Ureter (tissue), 1 donor: ENCODE results near the gene WDR82. TPM values are rescaled to one million over a fixed set of nuclear protein-coding genes. Genes with fewer than 3 reads are reported as not detected.

Experiments
- DNase-seq: peaks from one replicate; pipeline ENCODE4 v3.0.0-alpha.2; 2020; ENCODE audit warnings: low spot score
- total RNA-seq: library from RNA; stranded (reverse); gene quantifications from one replicate; pipeline ENCODE4 v1.2.4, GENCODE V29; 2023
- donor health status: DM: yes; HTN: yes; CAD: no.

WDR82 gene
- total RNA-seq, 1 donor from 2014 or later = 81.6 TPM

- DNase-seq = no peak
Observed at GRCh38 chr3:52308308-52308707, 29.9 kb upstream of the WDR82 start.

GRCh38 chr3:52306978-52307377 lies 28.5 kb upstream of the WDR82 start:
- no peak for DNase-seq

DNA sequence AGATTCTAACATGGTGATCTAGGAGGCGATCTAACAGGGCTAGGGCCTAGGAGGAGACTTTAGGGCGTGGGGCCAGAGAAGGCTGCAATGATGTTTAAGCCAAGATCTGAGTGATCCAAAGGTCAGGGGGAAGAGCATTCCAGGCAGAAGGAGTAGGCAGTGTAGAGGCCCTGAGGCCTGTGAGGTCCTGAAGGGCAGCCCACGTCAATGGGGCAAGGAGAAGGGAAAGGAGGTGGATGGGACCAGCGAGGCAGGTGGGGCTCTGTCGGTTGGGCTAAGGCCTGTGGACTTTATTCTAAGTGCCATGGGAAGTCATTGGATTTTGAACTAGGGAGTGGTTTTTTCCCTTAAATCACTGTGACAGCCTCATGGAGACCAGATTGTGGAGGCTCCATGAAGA lies 27.5 kb upstream of the WDR82 start:
- no peak for DNase-seq

GRCh38 chr3:52303811-52304210 lies 25.4 kb upstream of the WDR82 start:
- DNase-seq = no peak

DNA sequence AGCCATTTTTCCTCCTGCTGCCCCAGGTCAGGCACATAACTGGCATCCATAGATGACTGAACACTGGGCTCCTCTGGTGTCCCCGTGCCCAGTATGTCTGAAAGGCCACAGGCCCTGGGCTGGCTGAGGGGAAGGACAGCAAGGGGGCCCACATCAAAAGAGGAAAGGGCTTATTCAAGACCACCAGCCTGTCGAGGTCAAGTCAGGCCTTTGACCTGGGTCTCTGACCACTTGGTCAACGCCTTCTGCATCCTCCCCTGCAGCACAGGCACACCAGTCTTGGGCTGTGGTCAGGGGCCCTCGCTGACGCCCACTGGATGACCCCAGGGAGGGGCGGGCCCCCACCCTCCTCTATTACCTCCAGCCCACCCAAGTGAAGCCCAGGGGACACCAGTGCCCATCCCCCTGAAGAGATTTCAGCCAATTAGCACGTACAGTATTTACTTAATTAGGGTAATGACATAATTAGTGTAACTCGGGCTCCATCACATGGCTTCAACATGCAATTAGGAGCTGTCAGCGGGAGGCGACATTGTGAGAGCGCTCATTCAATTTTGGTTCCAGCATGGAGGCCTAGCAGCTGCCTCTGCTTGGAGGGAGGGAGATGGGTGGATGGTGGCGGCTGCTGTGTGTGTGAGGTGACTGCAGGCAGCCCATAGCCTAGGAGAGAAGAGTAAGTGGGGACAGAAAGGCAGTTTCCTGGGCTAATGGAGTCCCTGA lies 24.1 kb upstream of the WDR82 start:
- no peak for DNase-seq

DNA sequence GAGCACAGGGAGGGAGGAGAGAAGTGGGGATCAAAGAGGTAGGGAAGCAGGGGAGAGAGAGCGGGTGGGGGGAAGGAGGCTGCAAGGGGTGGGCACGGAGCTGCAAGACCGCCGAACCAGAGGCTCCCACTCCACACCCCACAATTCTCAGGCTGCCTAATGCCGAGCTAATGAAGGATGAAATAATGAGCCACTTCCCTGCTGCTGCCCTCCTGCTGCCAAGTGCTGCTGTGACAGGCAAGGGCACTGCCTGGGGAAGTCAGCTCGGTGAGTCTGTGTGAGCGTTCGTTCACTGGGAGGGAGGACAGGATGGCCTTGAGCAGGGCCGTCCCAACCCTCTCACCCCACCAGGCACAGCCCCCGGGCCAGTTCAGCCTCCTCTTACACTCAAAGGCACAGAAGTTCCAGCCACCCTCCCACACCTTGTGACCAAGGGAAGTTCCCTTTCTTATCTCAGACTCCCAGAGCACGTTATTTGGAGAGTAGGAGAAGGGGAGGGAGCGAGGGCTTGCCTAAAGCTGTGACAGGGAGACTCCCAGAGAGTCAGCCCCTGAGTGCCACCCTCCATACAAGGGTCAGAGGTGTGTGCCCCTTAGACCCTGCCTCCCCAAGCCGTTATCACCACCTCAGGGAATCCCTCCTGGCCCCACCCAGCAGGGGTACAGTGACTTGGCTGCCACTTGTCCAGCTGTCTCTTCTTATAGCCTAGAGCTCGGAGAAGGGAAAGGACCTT lies 21.6 kb upstream of the WDR82 start:
- DNase-seq = no peak

DNA sequence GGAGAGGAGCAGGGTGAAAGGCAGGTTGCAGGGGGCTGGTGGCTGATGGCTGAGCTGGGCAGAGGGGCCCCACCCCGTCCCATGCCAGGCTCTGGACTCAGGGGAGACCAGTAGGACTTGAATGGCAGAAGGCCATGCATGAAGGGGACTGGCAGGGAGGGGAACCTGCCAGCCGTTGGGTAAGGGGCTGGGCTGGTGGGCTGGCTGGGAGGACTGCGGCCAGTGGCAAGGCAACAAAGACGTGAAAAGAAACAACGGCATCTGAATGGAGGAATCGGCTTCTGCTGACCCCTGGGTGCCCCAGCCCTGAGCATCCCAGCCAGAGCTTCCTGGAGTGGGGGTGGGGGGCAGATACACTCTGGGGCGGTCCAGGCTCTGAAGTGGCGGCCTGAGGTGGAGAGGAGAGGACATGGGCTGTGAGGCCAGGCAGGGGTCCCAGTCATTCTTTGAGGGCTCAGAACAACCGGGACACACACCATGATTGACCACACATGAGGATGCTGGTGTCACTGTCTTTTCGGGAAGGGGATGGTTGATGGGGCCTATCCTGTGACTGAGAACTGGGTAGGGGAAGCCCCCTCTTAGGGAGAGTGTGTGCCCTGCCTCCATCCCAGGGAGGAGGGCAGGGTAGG lies 20.9 kb upstream of the WDR82 start:
- no peak for DNase-seq

GRCh38 chr3:52298149-52299098 lies 20.0 kb upstream of the WDR82 start:
- no peak for DNase-seq

DNA sequence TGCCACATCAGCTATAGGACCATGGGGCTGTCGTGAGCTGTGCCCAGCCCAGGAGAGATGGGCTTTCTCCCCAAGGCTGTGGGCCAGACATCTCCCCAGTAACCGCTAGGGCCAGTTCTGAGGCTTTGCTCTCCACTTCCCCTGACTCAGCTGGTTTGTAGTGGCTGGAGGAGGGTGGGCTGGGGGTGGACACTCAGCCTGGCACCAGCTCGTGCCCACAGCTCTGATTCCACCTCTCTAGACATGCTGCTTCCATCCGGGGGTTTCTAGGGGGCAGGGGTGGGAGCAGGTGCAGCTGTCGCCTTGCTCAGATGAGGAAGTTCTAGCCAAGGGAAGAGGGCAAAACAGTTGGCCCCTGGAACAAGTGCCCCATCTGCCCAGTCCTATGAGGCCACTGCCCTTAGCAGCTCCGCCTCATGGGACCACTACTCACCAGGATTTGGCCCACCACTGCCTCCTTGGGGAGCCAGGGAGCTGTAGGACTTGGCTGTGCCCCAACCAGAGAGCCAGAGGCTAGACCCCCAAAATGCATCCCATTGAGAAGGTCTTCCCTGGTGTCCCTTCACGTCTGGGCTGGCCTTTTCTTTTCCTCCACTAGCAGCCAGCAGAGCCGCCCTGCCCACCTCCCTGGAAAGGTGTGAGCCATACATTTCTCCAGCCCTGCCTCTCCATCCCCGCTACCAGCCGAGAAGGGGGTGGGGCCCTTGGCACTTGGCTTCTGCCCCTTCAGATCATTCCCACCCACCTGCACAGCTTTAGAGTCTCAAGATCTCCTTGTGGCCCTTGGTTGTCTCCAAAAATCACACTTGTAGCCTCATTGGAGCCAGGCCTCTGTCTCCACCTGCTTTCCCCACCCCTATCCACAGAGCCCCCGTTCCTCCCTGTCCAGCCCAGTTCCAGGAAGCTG lies 19.0 kb upstream of the WDR82 start:
- DNase-seq = no peak

GRCh38 chr3:52295671-52296208 lies 17.3 kb upstream of the WDR82 start:
- no peak for DNase-seq

DNA sequence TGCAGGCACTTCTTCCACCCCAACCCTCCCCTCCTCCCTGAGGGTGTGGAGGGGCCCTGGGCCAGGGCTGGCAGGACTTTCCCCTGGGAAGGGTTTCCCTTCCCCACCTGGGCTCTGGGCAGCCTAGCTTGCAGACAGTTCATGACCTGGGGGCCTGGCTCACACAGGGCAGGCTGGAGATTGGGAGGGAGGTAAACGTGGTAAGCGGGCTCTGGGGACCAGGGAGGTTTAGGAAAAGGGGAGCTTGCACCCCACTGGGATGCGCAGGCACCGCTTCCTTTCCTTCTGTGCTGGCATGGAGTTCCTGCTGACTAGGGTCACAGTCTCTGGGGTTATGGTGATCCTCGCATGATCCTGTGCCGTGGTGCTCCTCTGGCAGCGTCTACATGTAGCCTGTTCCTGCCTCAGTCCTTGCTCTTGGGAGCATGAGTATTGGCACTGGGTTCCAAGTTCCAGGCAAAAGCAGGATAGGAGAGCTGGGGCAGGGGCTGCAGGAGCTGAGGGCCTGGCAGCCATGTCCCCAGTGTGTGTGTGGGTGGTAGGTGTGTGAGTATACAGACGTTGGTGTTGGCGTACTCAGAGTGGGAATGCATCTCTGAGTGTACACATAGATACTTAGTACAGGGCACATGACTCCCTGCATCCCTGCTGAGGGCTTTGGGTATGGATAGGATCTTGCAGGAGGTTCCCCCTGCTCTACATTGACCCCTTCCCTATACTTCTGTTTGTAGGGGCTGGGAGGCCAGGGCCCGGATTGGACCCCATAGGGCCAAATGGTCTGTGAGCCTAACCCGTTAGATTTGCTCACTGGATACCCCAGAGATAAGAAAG lies 16.1 kb upstream of the WDR82 start:
- no peak for DNase-seq

DNA sequence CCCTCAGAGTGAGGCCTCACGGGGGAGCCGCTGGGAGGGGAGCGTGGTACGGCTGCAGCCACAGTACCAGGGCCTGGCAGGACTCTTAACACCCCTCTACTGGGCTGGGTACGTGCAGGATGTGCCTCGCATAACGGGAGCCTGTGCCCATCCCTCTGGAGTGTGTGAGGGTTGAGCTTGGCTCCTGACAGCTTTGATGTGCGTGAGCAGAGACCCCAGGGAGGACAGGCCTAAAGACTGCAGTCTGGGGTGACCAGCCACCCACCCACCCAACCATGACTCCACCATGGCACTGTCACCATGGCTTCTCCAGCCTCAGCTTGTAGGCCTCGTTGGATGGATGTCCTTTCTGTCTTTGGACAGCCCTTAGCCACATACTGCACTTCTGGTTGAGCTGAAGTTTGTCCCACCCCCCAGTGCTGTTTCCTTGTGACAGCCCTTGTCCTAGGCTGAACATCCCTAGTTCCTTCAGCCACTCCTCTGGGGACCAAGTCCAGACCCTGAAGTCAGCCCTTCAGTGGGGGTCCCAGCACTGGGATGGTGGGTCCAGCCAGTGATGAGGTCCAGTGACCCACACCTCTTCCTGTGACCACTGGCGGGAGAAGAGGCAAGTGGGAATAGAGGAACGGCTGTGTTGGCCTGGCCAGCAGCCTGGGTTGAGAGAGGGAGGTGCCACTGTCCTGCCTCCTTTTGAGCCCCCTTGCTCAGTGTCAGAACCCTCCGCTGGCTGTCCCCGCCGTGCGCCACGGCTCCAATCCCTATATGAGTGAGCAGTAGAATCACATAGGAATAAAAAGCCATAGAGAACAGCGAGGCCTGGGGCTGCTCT lies 15.3 kb upstream of the WDR82 start:
- DNase-seq = no peak

GRCh38 chr3:52292247-52293065 lies 14.0 kb upstream of the WDR82 start:
- no peak for DNase-seq

DNA sequence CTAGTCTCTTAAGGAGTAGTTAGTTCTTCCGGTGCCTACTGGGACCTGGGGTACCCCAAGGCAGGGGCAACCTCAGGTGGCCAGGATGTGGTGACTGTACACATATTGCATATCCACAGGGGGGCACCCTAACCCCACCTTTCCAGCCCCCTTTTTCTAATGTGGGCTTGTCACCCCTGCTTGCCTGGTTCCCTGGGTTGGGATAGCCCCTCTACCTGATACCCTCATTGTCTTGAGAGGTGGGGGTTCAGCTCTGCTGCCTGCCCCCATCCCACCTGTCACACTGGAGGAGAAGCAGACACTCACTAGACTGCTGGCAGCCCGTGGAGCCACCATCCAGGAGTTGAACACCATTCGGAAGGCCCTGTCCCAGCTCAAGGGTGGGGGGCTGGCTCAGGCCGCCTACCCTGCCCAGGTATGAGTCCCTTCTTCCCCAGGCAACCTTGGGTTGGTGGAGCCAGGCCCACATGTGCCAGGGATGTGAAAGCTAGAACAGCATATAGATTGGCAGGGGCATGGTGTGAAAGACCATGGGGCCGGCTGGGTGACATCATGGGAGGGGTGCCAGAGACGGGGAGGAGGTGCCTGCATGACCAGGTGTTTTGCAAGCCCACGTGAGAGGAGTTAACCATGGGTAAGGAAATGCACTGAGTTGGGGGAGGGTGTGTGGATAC lies 13.2 kb upstream of the WDR82 start:
- DNase-seq = no peak

DNA sequence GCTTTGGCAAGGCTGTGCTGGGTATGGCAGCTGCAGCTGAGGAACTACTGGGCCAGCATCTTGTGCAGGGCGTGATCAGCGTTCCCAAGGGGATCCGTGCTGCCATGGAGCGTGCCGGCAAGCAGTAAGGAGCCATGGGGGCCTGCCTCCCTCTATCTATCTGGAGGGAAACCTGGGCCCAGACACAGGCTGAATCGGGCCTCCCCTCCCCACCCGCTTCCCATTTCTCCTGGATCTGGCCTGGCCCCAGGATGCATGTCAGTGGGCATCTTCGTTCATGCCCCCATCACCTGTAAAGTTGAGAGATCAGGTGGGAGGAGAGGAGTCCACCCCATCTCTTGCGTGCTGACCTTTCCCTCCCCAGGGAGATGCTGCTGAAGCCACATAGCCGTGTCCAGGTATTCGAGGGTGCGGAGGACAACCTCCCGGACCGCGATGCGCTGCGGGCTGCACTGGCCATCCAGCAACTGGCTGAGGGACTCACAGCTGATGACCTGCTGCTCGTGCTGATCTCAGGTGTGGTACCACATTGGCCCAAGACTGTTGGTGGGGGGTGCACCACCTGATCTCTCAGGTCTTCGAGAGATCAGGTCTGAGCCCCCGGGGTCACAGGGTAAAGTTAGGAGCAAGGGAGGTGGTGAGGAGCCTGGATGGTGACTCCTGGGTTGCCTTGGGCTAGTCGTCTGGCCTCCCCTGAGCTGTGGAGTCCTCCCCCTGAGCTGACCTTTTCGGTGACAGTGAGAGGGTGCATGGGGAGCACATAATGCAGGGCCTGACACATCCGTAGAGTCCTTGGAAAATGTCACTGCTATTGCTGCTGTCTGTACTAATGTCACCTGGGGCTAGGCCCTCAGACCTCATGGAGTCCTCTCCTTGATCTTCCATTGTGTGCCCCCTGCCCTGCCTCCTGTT lies 12.4 kb upstream of the WDR82 start:
- DNase-seq = no peak
